Activated CD4-positive, alpha-beta memory T cell treated with anti-CD3 and anti-CD28 coated beads for 36 hours (primary cell): Measurements from ENCODE around the gene BRD9. TPM values are rescaled to one million over a fixed set of nuclear protein-coding genes. Genes with fewer than 3 reads are reported as not detected.

ENCODE experiments used
- CTCF ChIA-PET: fragments of 350-600 bp; sonication (Branson Sonifier 250); formaldehyde crosslinking; loops from one replicate; lab custom pipeline; 2021; ENCODE audit warnings: antibody characterized with exemption, inconsistent platforms; lab: Charles Lee
- POLR2A ChIA-PET: fragments of 350-600 bp; sonication (Branson Sonifier 250); formaldehyde crosslinking; loops from one replicate; lab custom pipeline; 2021; ENCODE audit warnings: antibody characterized with exemption; lab: Charles Lee
- DNase-seq: peaks from one replicate; pipeline ENCODE4 v3.0.0-alpha.2; 2020
- H3K27ac Mint-ChIP-seq: one replicate; pipeline ENCODE4 v1.8.0; 2021; ENCODE audit warnings: mixed read lengths
- H3K27me3 Mint-ChIP-seq: one replicate; pipeline ENCODE4 v1.8.0; 2021; ENCODE audit warnings: mixed read lengths
- H3K36me3 Mint-ChIP-seq: one replicate; pipeline ENCODE4 v1.8.0; 2021; ENCODE audit warnings: mixed read lengths
- H3K4me1 Mint-ChIP-seq: one replicate; pipeline ENCODE4 v1.8.0; 2021; ENCODE audit warnings: low read depth, mixed read lengths
- H3K4me3 Mint-ChIP-seq: one replicate; pipeline ENCODE4 v1.8.0; 2021; ENCODE audit warnings: mild to moderate bottlenecking, mixed read lengths
- H3K9me3 Mint-ChIP-seq: one replicate; pipeline ENCODE4 v1.8.0; 2021; ENCODE audit warnings: mixed read lengths
- intact Hi-C: fragments of 100-400 bp; cut with micrococcal nuclease; formaldehyde crosslinking; loops from one replicate; pipeline ENCODE4 v1.15.1; 2023
- total RNA-seq, 2 experiments: library from RNA; stranded (reverse); gene quantifications; one replicate each; pipeline ENCODE4 v1.2.3, GENCODE V29; 2021

The BRD9 gene
- total RNA-seq, 2 experiments from 2014 or later, result 43.1 to 50.7 TPM

GRCh38 chr5:891117-891836 is 1.3 kb downstream of the BRD9 start:
- DNase-seq, result no peak
- Mint-ChIP-seq H3K4me3 (peak overlapping the region; percentile 85), H3K9me3 (no peaks in the 10 kb centered on the region), H3K27ac (peak overlapping the region; percentile 84), H3K27me3 (no peaks in the 10 kb centered on the region), H3K4me1 (peaks cover 25% of the 10 kb centered on the region), H3K36me3 (peaks cover 54% of the 10 kb centered on the region)
- ChIA-PET POLR2A (interaction anchor here (0.6 to 1.2 kb wide), 2 partner anchors 11 to 66 kb away, joined by 3 read pairs; no protein-coding TSS in a partner anchor), CTCF (interaction anchor here (1.6 to 2.1 kb wide), 2 partner anchors 222 to 754 kb away, joined by 4 to 9 read pairs; no protein-coding TSS in a partner anchor)
- intact Hi-C loops, result loop anchor here (5.0 kb wide), 2 partner anchors 219 to 279 kb away; partner anchors contain the start of gene CEP72

DNA sequence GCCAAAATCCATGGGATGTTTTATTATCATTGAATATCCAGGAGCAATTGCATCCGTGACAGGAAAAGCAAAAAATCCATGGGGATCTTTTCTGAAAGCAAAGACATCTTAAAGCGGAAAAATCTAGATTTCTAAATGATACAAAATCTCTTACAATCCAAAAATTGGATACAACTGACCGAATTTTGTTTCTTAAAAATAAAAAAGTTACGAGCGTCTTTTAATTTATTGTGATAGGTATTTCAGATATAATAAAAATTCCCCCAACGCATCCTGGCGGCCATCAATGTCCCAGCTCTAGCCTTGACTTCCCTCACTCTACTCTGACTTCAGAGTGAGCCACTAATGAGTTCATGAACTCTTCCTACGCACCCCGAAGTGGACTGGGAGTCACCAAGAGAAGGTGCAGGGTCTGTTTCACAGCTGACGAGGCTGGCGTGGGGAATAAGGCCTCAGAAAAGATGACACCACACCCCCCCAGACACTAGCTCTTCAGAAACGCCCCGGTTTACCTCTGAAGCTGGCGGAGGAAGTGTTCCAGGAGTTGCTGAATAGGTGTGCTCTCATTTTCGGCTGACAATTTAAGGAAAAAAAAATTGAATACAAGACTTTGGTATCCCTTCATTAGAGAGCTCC is 3.4 kb downstream of the BRD9 start:
- H3K36me3 Mint-ChIP-seq, result peaks cover 58% of the 10 kb centered on the region
- CTCF ChIA-PET, result interaction anchor here (1.0 to 2.2 kb wide), 2 partner anchors 12 to 219 kb away, joined by 3 to 9 read pairs; no protein-coding TSS in a partner anchor
- H3K4me3 Mint-ChIP-seq, result no peak overlapping the region
- H3K4me1 Mint-ChIP-seq, result peaks cover 28% of the 10 kb centered on the region
- no peaks in the 10 kb centered on the region for H3K9me3 Mint-ChIP-seq
- DNase-seq, result no peak
- intact Hi-C loops, result no loop called here
- no peak overlapping the region for H3K27ac Mint-ChIP-seq
- POLR2A ChIA-PET, result no interaction called here
- H3K27me3 Mint-ChIP-seq, result no peaks in the 10 kb centered on the region

GRCh38 chr5:888638-889035 is 4.0 kb downstream of the BRD9 start:
- Mint-ChIP-seq H3K27ac (no peak overlapping the region), H3K4me3 (no peak overlapping the region), H3K36me3 (peaks cover 60% of the 10 kb centered on the region), H3K4me1 (peaks cover 23% of the 10 kb centered on the region), H3K27me3 (no peaks in the 10 kb centered on the region), H3K9me3 (no peaks in the 10 kb centered on the region)
- ChIA-PET POLR2A (no interaction called here), CTCF (interaction anchor here (1.0 to 2.2 kb wide), 2 partner anchors 13 to 219 kb away, joined by 3 to 9 read pairs; no protein-coding TSS in a partner anchor)
- intact Hi-C loops, result no loop called here
- no peak for DNase-seq

DNA sequence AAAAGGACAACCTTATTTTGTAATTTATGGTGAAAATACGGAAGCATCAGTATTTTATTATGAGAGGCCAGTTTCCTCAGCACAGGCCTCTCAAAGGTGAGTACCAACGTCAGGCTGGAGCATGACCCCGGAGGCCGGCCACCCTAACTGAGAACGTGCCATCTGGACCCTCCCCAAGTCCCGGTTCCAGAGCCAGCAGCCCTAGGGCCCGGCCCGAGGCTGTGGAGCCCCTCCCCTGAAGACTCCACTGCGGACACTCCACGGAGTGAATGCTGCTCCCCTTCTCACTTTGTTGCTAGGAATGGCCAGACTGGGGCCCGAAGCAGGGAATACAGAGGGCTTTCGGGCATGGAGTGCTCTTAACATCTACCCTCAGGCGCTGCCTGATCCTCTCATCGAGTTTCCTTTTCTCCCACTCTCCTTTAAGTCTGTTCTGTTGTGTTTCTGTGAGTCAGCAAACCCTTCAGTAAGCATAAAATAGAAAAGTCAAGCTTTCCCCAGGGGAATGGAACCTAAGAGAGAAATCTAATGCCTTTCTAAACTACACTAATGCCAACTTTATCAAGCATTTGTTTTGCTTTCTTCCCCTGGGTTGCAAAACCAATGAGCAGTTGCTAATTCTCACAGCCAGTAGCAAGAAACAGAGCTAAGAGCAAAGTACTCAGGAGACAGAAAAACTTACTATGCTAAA is 4.5 kb downstream of the BRD9 start:
- intact Hi-C loops, result no loop called here
- Mint-ChIP-seq H3K4me3 (no peak overlapping the region), H3K27me3 (no peaks in the 10 kb centered on the region), H3K27ac (no peak overlapping the region), H3K4me1 (peaks cover 21% of the 10 kb centered on the region), H3K9me3 (peaks cover under 1% of the 10 kb centered on the region), H3K36me3 (peaks cover 61% of the 10 kb centered on the region)
- ChIA-PET POLR2A (no interaction called here), CTCF (interaction anchor here (1.0 to 2.2 kb wide), 2 partner anchors 13 to 218 kb away, joined by 3 to 9 read pairs; no protein-coding TSS in a partner anchor)
- no peak for DNase-seq

DNA sequence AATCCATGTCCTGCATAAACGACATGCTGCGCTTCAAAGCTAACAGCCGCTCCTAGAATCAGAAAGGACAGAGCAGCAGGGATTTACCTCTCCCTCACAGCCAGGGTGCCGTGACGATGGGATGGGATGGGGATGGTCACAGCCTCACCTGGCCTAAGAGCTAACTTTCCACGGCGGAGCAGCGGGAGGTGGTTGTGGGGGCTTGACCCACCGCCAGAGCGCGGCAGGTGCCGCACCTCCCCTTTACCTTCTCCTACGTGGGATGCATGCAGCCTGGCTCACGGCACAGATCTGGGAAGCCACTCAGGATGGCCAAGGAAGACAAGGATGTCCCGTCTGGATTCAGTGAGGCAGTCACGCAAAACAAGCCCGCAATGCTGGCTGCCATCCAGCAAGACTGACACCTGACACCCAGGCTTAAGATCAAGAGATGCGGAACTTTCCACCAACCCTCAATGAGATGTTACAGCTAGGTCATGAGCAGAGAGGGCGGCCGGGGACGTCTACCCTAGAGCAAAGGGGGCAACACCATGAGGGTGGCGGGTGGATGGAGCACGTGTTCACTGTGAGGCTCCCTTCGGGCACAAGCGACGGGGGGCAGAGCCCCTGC is 5.8 kb downstream of the BRD9 start:
- H3K4me3 Mint-ChIP-seq, result no peak overlapping the region
- H3K9me3 Mint-ChIP-seq, result peaks cover 8% of the 10 kb centered on the region
- ChIA-PET POLR2A (no interaction called here), CTCF (interaction anchor here (1.1 kb wide), 1 partner anchor 214 kb away, joined by 3 read pairs; no protein-coding TSS in a partner anchor)
- DNase-seq, result no peak
- peaks cover 74% of the 10 kb centered on the region for H3K36me3 Mint-ChIP-seq
- peaks cover 31% of the 10 kb centered on the region for H3K4me1 Mint-ChIP-seq
- no peaks in the 10 kb centered on the region for H3K27me3 Mint-ChIP-seq
- no peak overlapping the region for H3K27ac Mint-ChIP-seq
- intact Hi-C loops, result no loop called here

DNA sequence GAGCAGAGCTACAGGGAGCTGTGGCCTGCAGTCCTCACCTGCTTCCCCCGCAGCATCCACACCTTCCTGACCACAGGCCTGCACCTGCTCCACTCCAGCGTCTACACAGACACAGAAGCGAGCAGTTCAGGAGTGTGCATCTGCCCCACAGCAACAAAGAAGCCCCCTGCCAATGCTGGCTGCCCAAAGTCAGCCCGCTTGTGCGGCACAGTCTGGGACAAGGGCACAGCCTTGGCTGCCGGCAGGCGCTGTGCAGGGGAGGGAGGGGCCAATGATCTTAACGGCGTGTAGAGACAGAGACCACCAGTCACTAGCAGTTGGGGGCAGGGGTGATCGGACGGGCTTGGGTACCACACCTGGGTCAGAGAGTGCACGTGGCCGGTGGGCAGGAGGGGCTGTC is 6.6 kb downstream of the BRD9 start:
- Mint-ChIP-seq H3K4me3 (no peak overlapping the region), H3K4me1 (peaks cover 26% of the 10 kb centered on the region), H3K9me3 (peaks cover 8% of the 10 kb centered on the region), H3K27me3 (no peaks in the 10 kb centered on the region), H3K27ac (no peak overlapping the region), H3K36me3 (peaks cover 76% of the 10 kb centered on the region)
- intact Hi-C loops, result no loop called here
- DNase-seq, result no peak
- CTCF ChIA-PET, result no interaction called here
- POLR2A ChIA-PET, result no interaction called here

DNA sequence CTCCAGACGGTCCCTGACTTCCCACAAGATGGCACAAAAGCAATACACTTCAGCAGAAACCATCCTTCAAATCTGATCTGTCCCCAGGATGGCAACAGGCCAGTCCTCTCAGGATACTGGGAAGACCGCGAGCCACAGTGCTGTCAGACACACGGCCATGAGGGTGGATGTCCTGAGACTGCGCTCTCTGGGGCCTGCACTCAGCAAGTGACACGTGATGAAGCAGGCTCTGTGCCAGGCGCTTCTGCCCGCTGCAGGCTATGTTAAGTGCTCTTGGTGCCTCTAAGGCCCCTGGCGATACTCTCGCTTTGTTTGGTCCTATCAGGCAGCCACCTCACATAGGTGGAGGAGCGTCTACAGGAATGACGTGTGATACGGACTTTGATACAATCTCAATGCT is 7.1 kb downstream of the BRD9 start:
- H3K27me3 Mint-ChIP-seq, result no peaks in the 10 kb centered on the region
- H3K27ac Mint-ChIP-seq, result no peak overlapping the region
- DNase-seq, result no peak
- ChIA-PET CTCF (no interaction called here), POLR2A (no interaction called here)
- H3K4me3 Mint-ChIP-seq, result no peak overlapping the region
- peaks cover 8% of the 10 kb centered on the region for H3K9me3 Mint-ChIP-seq
- intact Hi-C loops, result no loop called here
- peaks cover 20% of the 10 kb centered on the region for H3K4me1 Mint-ChIP-seq
- peaks cover 78% of the 10 kb centered on the region for H3K36me3 Mint-ChIP-seq

DNA sequence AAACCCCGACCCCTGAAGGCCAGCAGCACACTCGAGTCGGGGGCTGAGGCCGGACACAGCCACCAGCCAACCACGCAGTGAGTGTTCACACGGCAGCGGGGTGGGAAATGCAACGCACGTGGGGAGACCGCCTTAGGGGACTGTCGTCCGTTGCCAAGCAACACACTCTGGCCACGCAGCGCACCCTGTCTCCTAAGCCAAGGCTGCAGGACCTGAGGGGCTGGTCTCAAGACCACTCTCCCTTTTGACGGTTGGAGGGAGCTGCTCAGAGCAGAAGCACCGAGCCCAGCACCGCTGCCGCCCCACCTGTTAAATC is 7.5 kb downstream of the BRD9 start:
- H3K27me3 Mint-ChIP-seq, result no peaks in the 10 kb centered on the region
- DNase-seq, result no peak
- H3K4me3 Mint-ChIP-seq, result no peak overlapping the region
- no peak overlapping the region for H3K27ac Mint-ChIP-seq
- peaks cover 20% of the 10 kb centered on the region for H3K4me1 Mint-ChIP-seq
- peaks cover 78% of the 10 kb centered on the region for H3K36me3 Mint-ChIP-seq
- POLR2A ChIA-PET, result no interaction called here
- peaks cover 8% of the 10 kb centered on the region for H3K9me3 Mint-ChIP-seq
- intact Hi-C loops, result no loop called here
- CTCF ChIA-PET, result no interaction called here

DNA sequence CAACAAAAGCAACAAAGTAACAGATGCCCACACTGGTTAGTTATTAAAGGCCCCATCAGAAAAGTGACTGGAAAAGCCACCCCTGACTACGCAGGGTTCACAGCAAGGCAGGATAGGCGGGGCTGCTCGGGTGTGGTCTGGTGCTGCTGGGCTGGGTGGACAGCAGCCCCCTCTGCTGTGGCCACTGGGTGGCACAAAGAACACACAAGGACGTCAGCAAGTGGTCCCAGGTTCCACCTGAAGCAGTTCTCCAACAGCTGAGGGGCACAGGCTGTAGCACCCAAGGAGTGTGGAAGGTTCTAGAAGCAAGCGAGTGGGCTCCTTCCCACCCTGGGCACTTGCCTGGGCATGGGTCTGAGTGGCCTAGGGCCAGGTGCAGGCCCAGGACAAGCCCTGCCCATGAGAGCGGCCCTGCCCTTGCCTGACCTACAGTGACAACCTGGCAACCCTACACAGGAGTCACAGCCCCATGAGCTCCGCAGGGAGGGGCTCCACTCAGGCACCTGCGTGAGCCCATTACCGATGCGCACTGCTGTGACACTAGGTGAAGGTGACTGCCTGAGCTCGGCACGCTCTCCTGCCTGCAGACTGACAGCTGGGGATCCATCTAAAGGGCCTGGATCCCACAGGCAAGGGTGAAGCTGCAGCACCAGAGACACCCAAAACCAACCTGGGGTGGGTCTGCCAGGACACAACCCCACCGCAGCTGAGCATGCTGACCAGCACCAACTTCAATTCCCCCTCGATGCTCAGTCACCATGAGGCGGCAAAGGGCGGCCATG is 8.1 kb downstream of the BRD9 start:
- peaks cover 8% of the 10 kb centered on the region for H3K9me3 Mint-ChIP-seq
- intact Hi-C loops, result no loop called here
- H3K27me3 Mint-ChIP-seq, result no peaks in the 10 kb centered on the region
- ChIA-PET CTCF (interaction anchor here (1.0 kb wide), 1 partner anchor 8 kb away, joined by 4 read pairs; the partner anchor contains the start of genes BRD9 and TRIP13), POLR2A (no interaction called here)
- DNase-seq, result no peak
- peaks cover 75% of the 10 kb centered on the region for H3K36me3 Mint-ChIP-seq
- no peak overlapping the region for H3K4me3 Mint-ChIP-seq
- no peak overlapping the region for H3K27ac Mint-ChIP-seq
- H3K4me1 Mint-ChIP-seq, result peaks cover 20% of the 10 kb centered on the region

DNA sequence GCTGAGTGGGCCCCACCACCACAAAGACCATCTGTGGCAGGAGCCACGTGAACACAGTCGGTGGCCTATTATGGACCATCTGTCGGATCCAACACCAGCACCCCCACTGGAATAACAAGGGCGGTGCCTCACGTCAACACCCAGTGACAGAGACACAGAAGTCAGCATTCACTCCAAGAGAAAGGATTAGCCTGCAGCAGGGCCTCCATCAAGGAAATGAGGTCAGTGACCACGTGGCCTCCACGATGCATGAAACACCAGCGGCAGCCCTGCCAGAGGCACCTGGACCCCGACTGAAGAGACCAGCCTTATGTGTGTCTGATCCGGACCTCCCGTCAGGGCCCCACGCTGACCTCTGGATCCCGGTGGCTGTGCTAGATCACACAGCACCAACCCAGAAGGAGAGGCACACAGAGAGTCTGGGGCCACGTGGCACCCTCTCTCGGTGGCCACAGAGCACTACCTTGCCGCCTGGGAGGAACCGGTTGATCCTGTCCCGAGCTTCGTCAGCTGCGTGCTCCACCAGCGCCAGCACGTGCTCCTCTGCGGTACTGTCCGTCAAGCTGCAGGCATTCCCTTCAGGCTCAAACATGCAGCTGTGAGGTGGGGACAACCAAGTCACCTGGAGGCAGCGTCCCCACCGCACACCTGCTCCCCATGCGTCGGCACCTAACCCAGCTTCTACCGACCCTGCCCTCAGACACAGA is 9.0 kb downstream of the BRD9 start:
- no peak for DNase-seq
- POLR2A ChIA-PET, result no interaction called here
- H3K4me3 Mint-ChIP-seq, result no peak overlapping the region
- intact Hi-C loops, result no loop called here
- H3K9me3 Mint-ChIP-seq, result peaks cover 8% of the 10 kb centered on the region
- H3K27ac Mint-ChIP-seq, result no peak overlapping the region
- CTCF ChIA-PET, result interaction anchor here (1.0 kb wide), 1 partner anchor 9 kb away, joined by 4 read pairs; the partner anchor contains the start of genes BRD9 and TRIP13
- H3K36me3 Mint-ChIP-seq, result peaks cover 67% of the 10 kb centered on the region
- peaks cover 20% of the 10 kb centered on the region for H3K4me1 Mint-ChIP-seq
- no peaks in the 10 kb centered on the region for H3K27me3 Mint-ChIP-seq
